LNCaP clone FGC (cell line): ENCODE measurements around the gene VAMP7.

Experiments
- DNase-seq: peaks from one replicate; pipeline ENCODE4 v3.0.0-alpha.2; 2011; ENCODE audit warnings: low read depth
- H3K4me3 ChIP-seq: 2 replicates; pipeline ENCODE4 v1.5.1; 2011; ENCODE audit warnings: mild to moderate bottlenecking, low read depth, low read length, control low read depth
- CTCF ChIP-seq: IDR thresholded peaks from 2 replicates; pipeline ENCODE4 v1.5.1; 2012; ENCODE audit warnings: mild to moderate bottlenecking; ENCODE audit not compliant: control insufficient read depth, insufficient read depth; ENCODE audit errors: extremely low read depth

VAMP7 gene

GRCh38 chrX:155886409-155886808 is 5.3 kb downstream of the VAMP7 start:
- DNase-seq: no peak
- no peak overlapping the region for H3K4me3 ChIP-seq
- TF ChIP-seq CTCF: no peak

- TF ChIP-seq CTCF: no peak
- no peak for DNase-seq
- H3K4me3 ChIP-seq: no peak overlapping the region
Observed at GRCh38 chrX:155888139-155888538, 7.0 kb downstream of the VAMP7 start.

DNA sequence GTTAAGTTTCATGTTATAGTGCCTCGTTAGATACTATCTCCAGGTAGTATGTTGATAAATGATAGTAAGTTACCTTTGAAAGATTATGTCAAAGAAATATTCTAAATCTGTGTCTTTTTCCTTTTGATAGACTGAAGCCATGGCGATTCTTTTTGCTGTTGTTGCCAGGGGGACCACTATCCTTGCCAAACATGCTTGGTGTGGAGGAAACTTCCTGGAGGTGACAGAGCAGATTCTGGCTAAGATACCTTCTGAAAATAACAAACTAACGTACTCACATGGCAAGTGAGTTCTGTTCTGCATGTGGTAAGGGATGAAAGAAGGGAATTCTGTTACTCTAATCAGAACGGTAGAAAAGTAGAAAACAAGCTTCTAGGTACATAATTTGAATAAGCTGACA is 8.2 kb downstream of the VAMP7 start:
- no peak for TF ChIP-seq CTCF
- no peak for DNase-seq
- no peak overlapping the region for H3K4me3 ChIP-seq

- no peak for TF ChIP-seq CTCF
- no peak for DNase-seq
- no peak overlapping the region for H3K4me3 ChIP-seq
Observed at GRCh38 chrX:155891446-155892210, 10.5 kb downstream of the VAMP7 start.

GRCh38 chrX:155893521-155893920 is 12.4 kb downstream of the VAMP7 start:
- no peak overlapping the region for H3K4me3 ChIP-seq
- TF ChIP-seq CTCF: no peak
- no peak for DNase-seq

DNA sequence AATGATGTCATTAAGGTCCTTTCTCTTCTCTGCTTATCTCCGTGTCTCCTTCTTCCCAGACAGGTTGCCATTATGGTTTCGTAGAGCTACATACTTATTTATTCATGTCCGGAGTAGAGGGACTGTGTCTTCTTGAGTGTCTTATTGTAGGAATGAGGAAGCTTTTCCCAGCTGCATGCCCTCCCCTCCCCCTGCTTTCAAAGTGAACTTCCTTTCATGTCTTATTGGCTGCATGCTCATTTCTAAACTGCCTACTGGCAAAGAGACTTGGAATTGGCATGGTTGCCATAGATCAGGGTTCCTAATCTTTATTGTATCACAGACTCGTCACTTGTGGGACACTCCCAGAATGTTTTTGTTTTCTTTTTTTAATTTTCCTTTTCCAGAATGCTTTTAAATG is 15.4 kb downstream of the VAMP7 start:
- DNase-seq: peak; percentile 66
- no peak for TF ChIP-seq CTCF
- no peak overlapping the region for H3K4me3 ChIP-seq

GRCh38 chrX:155899366-155899765 is 18.2 kb downstream of the VAMP7 start:
- DNase-seq: no peak
- TF ChIP-seq CTCF: no peak
- H3K4me3 ChIP-seq: no peak overlapping the region; the same call in 1 of the 2 replicates
